Right kidney (tissue), 1 donor: ENCODE results near the gene BIRC6.
"Not testable (repeated sequence)": the region's sequence is repeated elsewhere in the genome, so short reads cannot be mapped to it uniquely, and the experiment has no call there.

Experiments
- DNase-seq: peaks from one replicate; pipeline ENCODE4 v3.0.0-alpha.2; 2016

BIRC6 gene

DNA sequence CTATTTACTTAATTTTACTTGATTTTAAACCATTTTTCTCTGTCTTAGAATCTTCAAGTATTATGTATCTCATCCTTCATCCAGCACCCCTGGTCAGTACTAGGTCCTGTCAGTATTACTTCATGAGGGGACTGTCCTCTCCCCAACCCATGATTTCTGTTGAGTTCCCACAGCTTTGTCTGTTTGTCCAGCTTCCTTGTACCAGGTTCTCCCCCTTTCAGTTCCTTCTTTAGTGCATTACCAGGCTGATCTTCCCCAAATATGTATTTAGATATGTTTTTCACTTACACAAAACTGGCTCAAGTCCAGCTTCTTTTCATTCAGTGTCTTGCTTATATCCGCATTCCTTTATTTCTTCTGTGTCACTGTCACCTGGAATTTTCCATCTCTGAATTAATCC is 257.3 kb downstream of the BIRC6 start:
- DNase-seq, result no peak

- DNase-seq, result no peak
Observed at GRCh38 chr2:32617599-32618189, 260.9 kb downstream of the BIRC6 start.

GRCh38 chr2:32622570-32623310 is 265.9 kb downstream of the BIRC6 start:
- DNase-seq, result no peak

- no peak for DNase-seq
Observed at GRCh38 chr2:32623311-32623706, 266.5 kb downstream of the BIRC6 start.

DNA sequence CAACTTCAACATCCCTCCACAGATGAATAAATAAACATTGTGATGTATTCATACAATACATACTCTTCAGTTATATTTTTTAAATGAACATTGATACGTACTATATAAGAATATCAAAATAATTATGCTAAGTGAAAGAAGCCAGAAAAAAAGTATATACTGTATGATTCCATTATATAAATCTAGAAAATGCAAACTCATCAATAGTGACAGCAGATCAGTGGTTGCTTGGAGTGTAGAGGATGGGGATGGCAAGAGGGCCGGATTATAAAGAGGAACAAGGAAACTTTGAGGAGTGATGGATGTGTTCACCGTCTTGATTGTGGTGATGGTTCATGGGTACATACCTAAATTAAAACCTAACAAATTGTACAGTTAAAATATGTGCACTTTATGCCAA is 268.0 kb downstream of the BIRC6 start:
- DNase-seq, result no peak

DNA sequence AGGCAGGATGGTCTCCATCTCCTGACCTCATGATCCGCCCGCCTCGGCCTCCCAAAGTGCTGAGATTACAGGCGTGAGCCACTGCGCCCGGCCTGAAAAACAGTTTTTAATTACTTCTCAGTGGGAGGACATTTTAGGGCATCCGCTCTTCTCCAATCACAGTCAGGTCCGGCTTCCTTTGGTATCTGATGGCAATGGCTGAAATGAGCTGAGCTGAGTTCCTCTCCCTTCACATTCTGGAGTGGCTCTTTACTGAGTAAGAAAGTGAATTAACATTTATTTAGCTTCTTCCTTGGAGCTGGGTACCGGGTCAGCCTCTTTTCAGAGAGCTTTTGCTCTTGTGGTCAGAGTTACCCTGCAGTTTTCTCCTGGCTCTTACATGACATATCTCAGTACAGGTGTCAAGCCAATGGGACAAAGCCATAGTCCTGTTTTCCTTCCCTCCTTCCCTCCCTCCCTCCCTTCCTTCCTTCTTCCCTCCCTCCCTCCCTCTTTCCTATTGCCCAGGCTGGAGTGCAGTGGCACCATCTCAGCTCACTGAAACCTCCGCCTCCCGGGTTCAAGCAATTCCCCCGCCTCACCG is 269.9 kb downstream of the BIRC6 start:
- peak; percentile 52 for DNase-seq

- no peak for DNase-seq
Observed at GRCh38 chr2:32627441-32627813, 270.6 kb downstream of the BIRC6 start.

DNA sequence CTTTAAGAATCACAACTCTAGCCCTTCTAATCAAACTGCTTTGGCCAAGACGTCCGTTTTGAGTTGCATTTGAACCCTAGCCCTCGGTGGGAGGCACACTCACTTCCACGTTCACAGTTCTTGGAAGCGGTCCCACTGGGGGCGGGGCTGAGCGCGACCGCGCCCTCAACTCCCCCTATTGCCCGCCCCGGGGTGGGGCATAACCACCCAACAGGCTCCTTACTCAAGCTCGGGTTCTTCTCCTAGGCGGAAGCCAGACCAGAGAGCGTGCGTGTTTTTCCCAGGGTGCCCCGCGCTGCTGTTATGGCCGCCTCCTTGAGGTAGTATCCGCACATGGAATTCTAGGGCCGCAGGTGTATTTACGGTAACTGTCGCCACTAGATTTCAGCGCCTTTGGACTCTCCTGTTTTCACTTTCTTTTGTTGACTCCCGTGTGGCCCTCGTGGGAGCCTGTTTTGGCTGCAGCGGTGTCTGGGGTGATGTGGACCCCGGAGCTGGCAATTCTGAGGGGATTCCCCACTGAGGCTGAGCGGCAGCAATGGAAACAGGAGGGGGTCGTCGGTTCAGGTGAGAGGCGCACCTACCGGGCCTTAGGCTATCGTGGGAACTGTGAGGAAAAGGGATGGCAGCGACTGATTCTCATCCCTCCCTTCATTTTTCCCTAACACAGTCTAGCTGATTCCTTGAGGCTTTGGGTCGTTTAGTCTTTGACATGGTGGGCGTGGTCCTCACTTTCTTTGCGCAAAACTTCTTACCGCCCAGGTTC is 271.2 kb downstream of the BIRC6 start, which contains the start of gene TTC27:
TSS of gene TTC27 (plus strand) at position 237 of the 766 bp plus-strand sequence. CDS start at position 480, 243 bp downstream.
- DNase-seq, result peak; percentile 81

DNA sequence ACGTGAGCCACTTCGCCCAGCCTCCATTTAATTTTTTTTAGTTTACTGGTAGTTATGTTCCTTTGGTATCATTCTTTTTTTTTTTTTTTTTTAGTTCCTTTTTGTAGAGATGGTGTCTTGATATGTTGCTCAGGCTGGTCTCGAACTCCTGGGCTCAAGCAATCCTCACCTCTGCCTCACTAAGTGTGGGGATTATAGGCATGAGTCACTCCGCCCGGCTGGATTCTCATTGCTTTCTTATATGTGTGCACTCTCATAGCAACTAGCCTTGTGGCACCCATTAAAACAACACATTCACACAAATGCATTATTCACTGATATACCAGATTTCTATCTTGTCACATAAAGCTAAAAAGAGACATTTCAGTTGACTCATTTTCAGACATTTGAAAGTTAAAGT is 275.3 kb downstream of the BIRC6 start:
- DNase-seq, result no peak

- no peak for DNase-seq
Observed at GRCh38 chr2:32633040-32633439, 276.2 kb downstream of the BIRC6 start.

DNA sequence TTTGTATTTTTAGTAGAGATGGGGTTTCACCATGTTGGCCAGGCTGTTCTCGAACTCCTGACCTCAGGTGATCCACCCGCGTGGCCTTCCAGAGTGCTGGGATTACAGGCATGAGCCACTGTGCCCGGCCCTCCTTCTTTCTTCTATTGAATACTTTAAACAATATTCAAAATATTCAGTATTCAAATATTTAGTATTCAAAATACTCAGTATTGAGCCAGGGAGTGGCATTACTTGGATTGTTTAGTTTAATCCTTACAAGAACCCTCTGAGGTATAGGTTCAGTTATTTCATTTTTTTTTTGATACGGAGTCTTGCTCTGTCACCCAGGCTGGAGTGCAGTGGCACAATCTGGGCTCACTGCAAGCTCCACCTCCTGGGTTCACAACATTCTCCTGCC is 281.7 kb downstream of the BIRC6 start:
- DNase-seq, result not testable (repeated sequence)

- DNase-seq, result no peak
Observed at GRCh38 chr2:32641180-32641579, 284.4 kb downstream of the BIRC6 start.

GRCh38 chr2:32647180-32647651 is 290.4 kb downstream of the BIRC6 start:
- DNase-seq, result no peak

- no peak for DNase-seq
Observed at GRCh38 chr2:32652555-32653209, 295.9 kb downstream of the BIRC6 start.

DNA sequence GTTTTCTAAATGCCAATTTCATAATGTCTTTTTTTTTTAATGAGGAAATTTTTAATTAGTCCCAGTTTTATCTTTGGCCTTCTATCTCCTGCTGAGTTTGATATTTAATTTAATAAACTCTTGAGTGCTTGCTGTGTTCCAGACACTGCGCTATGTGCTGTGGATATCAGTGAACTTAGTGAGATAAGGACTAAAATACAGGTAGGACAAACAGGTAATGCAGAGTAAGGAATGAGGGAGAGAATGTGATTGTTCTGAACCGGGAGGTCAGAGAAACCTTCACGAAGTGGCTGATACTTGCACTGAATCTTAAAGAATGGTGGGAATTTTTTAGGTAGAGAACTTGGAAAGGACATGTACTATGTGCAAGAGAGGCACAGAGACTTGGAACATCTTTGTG is 299.2 kb downstream of the BIRC6 start:
- no peak for DNase-seq

GRCh38 chr2:32663864-32664263 is 307.0 kb downstream of the BIRC6 start:
- DNase-seq, result no peak

- DNase-seq, result no peak
Observed at GRCh38 chr2:32666704-32667103, 309.9 kb downstream of the BIRC6 start.

DNA sequence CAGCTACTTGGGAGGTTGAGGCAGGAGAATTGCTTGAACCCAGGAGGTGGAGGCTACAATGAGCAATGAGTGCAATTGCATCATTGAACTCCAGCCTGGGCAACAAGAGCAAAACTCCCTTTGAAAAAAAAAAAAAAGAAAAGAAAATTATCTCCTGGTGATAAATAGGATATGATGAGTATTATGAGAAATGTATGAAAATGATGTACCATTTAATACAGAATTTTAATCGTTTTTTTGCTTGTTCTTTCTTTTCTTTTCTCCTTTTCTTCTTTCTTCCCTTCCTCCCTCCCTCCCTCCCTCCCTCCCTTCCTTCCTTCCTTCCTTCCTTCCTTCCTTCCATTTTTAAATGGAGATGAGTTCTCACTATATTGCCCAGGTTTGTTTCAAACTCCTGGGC is 311.4 kb downstream of the BIRC6 start:
- no peak for DNase-seq
